Activated T-cell treated with anti-CD3 and anti-CD28 coated beads for 1 hour (primary cell): ENCODE data around the gene CST1.
"Not testable (repeated sequence)": the region's sequence is repeated elsewhere in the genome, so short reads cannot be mapped to it uniquely, and the experiment has no call there.

Experiments used
- DNase-seq: peaks from one replicate; pipeline ENCODE4 v3.0.0-alpha.2; 2020; ENCODE audit warnings: low read depth

Gene CST1

GRCh38 chr20:23755131-23755611, 4.4 kb upstream of the CST1 start:
- not testable (repeated sequence) for DNase-seq

- no peak for DNase-seq
These were observed 4.0 kb upstream of the CST1 start for GRCh38 chr20:23754731-23755130.

GRCh38 chr20:23753589-23753988, 2.9 kb upstream of the CST1 start:
- DNase-seq, result no peak

GRCh38 chr20:23753194-23753548, 2.4 kb upstream of the CST1 start:
- DNase-seq, result no peak

GRCh38 chr20:23752481-23753193, 1.9 kb upstream of the CST1 start:
- DNase-seq, result no peak

- DNase-seq, result no peak
These were observed 1.3 kb upstream of the CST1 start for GRCh38 chr20:23752019-23752418.

- DNase-seq, result no peak
These were observed 989 bp downstream of the CST1 start for GRCh38 chr20:23749746-23750145.

GRCh38 chr20:23748975-23749374, 1.8 kb downstream of the CST1 start:
- not testable (repeated sequence) for DNase-seq

- DNase-seq, result not testable (repeated sequence)
These were observed 3.2 kb downstream of the CST1 start for GRCh38 chr20:23747551-23747950.

- not testable (repeated sequence) for DNase-seq
These were observed 3.6 kb downstream of the CST1 start for GRCh38 chr20:23747092-23747491.

GRCh38 chr20:23746321-23746720, 4.4 kb downstream of the CST1 start:
- no peak for DNase-seq

GRCh38 chr20:23745247-23745646, 5.5 kb downstream of the CST1 start:
- no peak for DNase-seq

GRCh38 chr20:23744817-23745216, 5.9 kb downstream of the CST1 start:
- no peak for DNase-seq

GRCh38 chr20:23735391-23735790, 15.3 kb downstream of the CST1 start:
- not testable (repeated sequence) for DNase-seq

GRCh38 chr20:23734949-23735348, 15.8 kb downstream of the CST1 start:
- DNase-seq, result not testable (repeated sequence)

- not testable (repeated sequence) for DNase-seq
These were observed 16.3 kb downstream of the CST1 start for GRCh38 chr20:23734440-23734839.

- DNase-seq, result no peak
These were observed 23.7 kb downstream of the CST1 start for GRCh38 chr20:23727016-23727415.

GRCh38 chr20:23725102-23725501, 25.6 kb downstream of the CST1 start:
- DNase-seq, result no peak

GRCh38 chr20:23723659-23724307, 27.0 kb downstream of the CST1 start:
- not testable (repeated sequence) for DNase-seq

GRCh38 chr20:23722851-23723250, 27.9 kb downstream of the CST1 start:
- DNase-seq, result not testable (repeated sequence)

GRCh38 chr20:23721962-23722361, 28.8 kb downstream of the CST1 start:
- no peak for DNase-seq

GRCh38 chr20:23719351-23719750, 31.4 kb downstream of the CST1 start:
- not testable (repeated sequence) for DNase-seq

GRCh38 chr20:23711778-23712177, 39.0 kb downstream of the CST1 start:
- not testable (repeated sequence) for DNase-seq

GRCh38 chr20:23710771-23711170, 40.0 kb downstream of the CST1 start:
- no peak for DNase-seq
